HG02884 (cell line): Measurements from ENCODE around the gene EIF4E.
"Not testable (repeated sequence)": the region's sequence is repeated elsewhere in the genome, so short reads cannot be mapped to it uniquely, and the experiment has no call there.

Experiments used
- ATAC-seq: cut with Tn5 transposase; IDR thresholded peaks from one replicate; pipeline ENCODE4 v1.9.1; 2021; ENCODE audit warnings: mild to moderate bottlenecking, moderate library complexity; ENCODE audit not compliant: unreplicated experiment

The EIF4E gene

DNA sequence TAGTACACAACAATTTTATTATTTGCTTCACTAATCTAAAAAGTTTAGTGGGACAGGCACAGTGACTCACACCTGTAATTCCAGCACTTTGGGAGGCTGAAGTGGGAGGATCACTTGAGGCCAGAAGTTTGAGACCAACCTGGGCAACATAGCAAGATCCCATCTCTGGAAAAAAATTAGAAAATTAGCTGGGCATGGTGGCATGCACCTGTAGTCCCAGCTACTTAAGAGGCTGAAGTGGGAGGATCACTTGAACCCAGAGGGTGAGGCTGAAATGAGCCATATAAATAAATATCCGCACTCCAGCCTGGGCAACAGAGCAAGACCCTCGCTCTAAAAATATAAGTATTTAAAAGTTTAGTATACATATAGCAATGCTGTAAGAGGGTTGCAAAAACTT lies 42.6 kb downstream of the EIF4E start:
- ATAC-seq = not testable (repeated sequence)

DNA sequence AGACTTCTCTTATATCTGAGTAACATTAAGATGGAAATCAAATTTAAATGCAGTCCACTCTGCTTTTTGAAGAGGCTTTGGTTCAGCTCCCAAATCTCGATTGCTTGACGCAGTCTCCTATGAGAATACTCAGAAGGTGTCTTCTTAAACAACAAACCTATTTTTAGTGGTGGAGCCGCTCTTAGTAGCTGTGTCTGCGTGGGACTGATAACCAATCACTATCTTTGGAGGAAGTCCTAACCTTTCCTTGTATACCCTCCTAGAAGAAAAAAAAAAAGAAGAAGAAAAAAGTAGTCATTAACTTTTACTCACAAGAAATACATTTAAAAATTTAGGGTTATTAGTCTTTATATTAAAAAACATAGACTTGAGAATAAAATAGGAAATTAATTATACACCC lies 48.0 kb downstream of the EIF4E start:
- ATAC-seq = not testable (repeated sequence)

DNA sequence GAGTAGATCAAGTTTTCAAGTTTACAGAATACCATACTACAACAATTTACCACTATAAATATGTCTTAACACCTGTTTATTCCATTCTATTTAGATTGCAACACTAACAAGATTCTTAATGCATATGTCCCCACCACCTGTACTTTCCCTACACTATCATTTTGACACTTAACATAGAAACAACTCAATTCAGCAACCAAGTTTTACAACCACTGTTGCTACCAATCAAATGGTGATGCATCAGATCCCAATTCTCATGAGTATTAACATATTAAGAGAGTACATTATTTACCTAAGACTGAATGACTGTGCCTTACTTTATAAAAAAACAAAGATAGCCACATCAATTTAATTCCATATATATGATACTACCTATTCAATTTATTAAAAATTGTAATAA lies 49.4 kb downstream of the EIF4E start:
- no peak for ATAC-seq

DNA sequence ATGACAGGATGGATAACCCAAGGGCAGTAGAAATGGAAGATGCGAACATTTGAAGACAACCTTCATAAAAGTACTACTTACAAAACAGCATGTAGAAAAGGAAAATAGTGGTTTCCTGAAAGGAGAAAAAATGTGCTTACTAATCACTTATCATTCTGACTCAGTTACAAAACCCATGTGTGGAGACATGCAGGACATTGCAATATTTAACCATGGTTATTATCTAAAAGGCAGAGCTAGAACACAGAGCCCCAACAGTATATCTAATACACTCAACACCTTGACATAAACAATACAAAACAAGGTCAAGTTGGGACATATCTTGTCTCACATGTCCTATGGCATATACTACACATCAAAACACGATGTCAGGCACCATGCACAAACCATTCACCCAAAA lies 55.9 kb downstream of the EIF4E start:
- ATAC-seq = no peak

DNA sequence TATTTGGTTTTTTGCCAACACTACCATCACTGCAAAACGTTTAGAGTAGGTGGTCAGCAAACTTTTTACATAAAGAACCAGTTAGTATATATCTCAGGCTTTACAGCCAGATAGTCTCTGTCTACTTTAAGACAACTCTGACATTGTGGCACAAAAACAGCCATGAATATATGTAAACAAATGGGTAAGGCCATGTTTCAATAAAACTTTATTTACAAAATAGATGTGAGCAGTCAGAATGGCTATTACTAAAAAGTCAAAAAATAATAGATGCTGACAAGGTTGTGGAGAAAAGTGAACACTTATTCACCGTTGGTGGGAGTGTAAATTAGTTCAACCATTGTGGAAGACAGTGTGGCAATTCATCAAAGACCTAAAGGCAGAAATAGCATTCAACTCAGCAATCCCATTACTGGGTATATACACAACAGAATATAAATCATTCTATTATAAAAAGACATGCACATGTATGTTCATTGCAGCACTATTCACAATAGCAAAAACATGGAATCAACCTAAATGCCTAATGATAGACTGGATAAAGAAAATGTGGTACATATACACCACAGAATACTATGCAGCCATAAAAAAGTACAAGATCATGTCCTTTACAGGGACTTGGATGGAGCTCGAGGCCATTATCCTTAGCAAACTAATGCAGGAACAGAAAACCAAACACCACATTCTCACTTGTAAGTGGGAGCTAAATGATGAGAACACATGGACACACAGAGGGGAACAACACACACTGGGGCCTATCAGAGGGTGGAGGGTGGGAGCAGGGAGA lies 56.6 kb downstream of the EIF4E start:
- ATAC-seq = not testable (repeated sequence)

DNA sequence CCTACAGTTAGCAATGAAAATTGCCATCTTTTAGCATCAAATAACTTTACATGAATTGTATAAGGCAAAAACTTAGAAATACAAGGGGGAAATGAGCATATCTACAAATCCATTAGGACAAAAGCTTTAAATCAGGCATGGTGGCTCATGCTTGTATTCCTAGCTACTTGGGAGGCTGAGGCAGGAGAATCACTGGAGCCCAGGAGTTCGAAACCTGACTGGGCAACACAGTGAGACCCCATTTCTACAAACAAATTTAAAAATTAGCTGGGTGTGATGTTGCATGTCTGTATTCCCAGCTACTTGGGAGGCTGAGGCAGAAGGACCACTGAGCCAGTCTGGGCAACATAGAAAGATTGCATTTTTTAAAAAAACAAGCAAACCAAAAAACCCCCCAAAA lies 61.3 kb downstream of the EIF4E start:
- no peak for ATAC-seq

DNA sequence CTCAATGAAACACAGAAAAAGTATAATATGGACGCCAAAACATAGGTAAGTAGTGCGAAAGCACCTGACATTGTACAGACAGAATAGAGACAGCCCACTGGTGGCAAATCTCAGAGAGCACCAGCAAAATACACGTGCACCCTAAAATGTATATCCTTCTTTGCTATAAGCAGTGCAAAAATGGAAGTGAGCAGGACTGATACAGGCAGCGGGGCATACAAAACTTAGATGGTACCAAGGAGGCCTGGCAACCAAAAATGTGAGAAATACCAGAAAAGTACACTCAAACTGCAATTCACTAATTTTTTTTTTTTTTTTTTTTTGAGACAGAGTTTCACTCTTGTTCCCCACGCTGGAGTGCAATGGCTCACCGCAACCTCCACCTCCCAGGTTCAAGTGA lies 63.9 kb downstream of the EIF4E start:
- ATAC-seq = no peak

DNA sequence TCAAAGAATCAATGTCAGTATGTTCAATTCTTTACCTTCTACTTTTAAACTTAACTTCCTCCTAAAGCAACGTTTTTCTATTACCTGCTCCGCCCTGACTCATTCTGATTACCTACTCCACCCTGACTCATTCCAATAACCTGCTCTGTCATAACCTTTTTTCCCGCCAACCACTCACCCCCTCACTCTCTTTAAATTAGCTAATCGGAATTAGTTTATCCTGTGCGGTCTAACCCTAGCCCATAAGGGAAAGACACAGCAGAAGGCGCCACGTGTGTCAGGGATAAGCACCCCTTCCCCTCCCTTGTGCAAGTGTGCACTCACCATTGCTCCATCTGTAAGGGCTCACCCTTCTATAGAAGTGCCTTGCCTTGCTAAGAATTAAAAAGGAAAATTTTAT lies 64.4 kb downstream of the EIF4E start:
- ATAC-seq = no peak

DNA sequence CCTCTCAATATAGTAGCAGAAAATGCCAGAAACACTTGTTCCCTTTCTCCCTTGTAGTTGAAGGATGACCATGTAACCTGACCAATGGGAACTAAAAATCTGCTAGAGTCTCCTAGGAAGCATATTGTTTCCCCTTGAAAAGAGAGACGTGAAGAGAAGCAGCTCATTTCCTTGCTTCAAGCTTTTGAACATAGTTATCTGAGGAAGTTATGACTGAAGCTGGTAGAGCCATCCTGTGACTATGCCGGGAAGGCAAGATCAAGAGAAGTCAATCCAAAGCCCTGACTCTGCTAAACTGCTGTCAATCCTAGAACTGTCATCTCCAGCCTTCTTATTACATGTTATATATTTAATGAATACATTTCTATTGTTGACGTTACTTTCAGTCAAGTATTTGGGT lies 66.6 kb downstream of the EIF4E start:
- ATAC-seq = no peak

DNA sequence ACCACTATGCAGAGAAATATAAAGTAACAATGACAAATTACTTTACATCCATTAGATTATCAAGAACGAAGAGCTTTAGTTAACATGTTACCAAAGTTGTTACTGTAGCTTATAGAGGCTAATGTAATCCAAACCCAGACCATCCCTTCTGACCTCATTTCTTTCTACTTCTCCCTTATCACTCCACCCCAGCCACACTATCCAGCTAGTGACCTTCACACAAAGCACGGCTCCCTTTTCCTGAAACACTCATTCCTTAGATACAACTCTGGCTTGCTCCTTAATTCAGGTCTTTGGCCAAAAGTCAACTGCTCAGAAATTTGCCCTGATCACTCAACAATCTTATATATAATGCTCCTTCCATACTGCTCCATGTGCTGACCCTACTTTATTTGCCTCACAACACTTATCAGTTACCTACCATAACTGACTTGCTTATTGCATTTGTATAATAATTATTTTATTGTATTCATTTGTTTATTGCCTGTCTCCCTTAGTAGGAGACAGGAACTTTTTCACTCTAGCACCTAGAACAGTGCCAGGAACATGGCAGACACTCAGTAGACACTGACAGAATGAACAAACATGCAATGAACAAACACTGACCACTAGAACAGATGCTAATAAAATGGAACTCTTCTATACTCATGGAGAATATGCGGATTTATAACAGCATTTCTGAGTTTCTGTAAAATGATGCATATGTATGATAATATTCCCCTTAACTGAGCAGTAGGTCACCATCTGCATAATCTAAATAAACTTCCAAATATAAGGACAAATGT lies 67.6 kb downstream of the EIF4E start:
- no peak for ATAC-seq

DNA sequence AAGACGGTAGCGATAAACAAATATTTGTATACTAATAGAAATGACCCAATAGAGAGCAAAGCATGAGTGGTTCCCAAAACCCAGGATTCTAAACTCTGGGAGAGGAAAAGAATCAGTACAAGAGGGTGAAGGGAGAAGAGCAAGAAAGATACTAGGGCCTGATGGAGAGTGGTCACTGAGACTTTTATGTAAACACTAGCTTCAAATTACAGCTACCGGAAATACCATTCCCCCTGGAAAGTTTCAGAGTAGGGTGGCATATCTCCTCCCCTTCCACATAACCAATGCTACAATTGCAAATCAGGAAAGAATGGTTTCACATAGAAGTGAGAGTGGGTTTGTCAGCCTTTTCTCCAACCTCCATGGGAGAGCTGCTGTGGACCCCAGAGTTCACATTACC lies 77.1 kb downstream of the EIF4E start:
- no peak for ATAC-seq

DNA sequence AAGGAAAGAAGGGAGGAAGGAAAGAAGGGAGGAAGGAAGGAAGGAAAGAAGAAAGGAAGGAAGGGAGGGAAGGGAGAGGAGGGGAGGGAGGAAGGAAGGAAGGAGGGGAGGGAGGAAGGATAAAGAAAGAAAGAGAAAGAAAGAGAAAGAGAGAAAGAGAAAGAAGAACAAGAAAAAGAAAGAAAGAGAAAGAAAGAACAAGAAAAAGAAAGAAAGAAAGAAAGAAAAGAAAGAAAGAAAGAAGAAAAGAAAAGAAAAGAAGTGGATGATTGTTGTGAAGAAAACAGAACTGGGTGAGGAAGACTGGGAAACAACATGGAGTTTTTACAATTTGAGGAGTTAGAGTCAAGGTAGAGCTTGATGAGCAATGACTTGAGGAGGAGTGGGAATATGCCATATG lies 78.0 kb downstream of the EIF4E start:
- no peak for ATAC-seq

DNA sequence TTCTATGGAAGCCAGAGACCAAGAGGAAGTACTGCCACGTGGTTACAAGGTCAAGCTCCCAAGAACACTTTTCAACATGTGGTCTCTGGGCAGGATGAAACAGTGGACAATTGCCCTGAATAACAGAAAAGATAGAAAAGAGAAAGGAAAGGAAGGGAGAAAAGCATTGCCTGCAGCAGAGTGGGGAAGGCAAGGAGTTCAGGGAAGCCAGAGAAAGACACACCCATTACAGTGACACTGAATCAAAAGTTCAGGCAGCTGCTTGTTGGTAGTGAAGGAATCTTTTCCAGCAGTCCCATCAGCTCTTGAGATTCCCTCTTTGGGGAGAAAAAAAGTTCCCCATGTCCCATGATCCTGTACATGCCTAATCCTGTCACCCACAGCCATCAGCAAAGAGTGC lies 80.5 kb downstream of the EIF4E start:
- ATAC-seq = no peak

DNA sequence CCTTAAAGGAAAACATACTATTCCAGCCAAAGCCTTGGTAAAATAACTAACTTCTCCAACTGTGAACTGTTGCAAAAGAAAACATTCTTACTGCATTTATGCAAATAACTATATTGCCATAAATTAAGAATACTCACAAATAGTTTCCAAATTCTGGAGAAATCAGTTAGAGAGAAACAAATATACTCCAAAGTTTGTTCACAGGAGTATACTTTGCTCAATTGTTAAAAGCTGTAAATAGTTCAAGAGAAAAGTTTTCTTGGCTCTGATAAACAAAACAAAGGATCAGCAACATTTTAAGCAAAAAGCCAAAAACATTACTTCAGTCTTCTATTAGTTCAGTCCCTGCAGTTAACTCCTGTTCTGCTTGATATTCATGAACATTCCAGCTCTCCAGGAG lies 83.0 kb downstream of the EIF4E start:
- ATAC-seq = no peak

DNA sequence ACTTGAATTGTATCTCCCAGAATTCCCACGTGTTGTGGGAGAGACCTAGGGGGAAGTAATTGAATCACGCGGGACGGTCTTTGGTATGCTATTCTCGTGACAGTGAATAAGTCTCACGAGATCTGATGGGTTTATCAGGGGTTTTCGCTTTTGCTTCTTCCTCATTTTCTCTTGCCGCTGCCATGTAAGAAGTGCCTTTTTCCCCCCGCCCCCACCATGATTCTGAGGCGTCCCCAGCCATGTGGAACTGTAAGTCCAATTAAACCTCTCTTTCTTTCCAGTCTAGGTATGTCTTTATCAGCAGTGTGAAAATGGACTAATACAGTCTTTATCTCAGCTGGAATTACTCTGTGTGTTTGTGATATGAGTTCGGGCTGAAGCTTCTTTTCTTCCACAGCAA lies 86.0 kb downstream of the EIF4E start:
- not testable (repeated sequence) for ATAC-seq

DNA sequence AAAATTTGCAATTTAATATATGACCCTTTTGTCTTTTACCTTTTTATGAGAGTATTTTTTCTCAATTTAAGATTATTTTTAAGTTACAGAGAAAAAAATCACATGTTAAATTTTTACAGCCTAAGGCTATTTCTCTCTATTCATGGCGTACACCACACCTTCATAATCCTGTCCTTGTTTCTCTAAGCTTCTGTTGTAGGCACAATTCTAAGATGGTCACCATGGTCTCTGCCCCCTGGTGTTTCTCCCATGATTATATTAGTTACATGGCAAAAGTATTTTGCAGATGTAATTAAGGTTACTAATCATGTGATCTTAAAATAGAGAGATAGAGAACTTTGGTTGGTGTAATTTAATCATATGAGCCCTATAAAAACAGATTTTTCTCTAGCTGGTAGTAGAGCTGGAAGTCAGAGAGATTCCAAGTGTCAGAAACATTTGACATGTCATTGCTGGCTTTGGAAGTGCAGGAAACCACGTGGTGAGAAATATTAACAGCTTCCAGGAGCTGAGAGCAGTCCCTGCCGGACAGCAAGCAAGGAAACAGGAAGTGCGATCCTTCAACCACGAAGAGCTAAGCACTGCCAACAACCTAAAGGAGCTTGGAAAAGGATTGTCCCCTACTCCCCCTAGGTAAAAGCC lies 89.8 kb downstream of the EIF4E start:
- ATAC-seq = no peak

DNA sequence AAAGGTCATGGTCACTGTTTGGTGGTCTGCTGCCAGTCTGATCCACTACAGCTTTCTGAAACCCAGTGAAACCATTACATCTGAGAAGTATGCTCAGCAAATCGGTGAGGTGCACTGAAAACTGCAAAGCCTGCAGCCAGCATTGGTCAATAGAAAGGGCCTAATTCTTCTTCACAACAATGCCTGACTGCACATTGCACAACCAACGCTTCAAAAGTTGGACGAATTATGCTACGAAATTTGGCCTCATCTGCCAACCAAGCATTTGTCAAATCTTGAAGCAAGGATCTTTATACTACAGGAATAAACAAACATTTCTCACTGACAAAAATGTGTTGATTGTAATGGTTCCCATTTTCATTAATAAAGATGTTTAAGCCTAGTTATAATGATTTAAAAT lies 90.4 kb downstream of the EIF4E start:
- ATAC-seq = no peak

DNA sequence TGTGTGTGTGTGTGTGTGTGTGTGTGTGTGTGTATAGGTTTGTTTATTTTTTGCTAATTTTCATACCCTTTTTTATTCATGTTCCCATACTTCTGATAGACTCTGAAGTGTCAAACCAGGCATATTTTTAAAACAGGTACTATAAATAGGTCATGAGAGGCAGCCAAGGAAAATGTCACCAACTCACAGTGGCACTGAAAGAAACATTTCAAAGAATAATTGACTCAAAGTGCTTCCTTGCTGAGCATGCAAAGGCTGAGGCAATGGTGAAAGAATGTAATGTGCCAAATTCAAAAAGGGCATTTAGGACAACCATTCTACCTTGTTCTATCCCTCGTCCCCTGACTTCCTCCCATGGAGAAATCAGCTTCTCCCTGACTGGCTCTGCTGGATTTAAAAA lies 95.5 kb downstream of the EIF4E start:
- no peak for ATAC-seq

DNA sequence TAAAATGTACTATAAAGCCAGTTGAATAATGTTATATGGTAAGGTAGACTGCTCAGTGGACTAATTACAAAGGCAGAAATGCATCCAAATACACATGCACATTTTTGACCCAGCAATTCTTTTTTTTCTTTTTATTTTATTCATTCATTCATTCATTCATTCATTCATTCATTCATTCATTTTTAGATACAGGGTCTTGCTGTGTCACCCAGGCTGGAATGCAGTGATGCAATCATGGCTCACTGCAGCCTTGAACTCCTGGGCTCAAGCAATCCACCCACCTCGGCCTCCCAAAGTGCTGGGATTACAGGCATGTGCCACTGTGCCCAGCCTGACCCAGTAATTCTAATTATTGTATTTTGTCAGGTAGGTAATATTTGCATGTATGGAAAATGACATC lies 97.9 kb downstream of the EIF4E start:
- ATAC-seq = not testable (repeated sequence)
